ENCODE data around the gene CTNNA3. TPM values are rescaled to one million over a fixed set of nuclear protein-coding genes. Genes with fewer than 3 reads are reported as not detected.

CTNNA3 gene
- total and polyA plus RNA-seq, 4 donors: 0.16 to 2.4 (median 1.4) TPM

- Histone ChIP-seq H3K36me3 (ENCODE audit: control insufficient read depth in 4 of 4, insufficient read depth in 3 of 4, low read depth in 1 of 4, low read length in 3 of 4) (no peaks in the 10 kb centered on the region), H3K4me3 (ENCODE audit: low read depth in 1 of 3, low read length in 3 of 3) (no peak overlapping the region), H3K27ac (ENCODE audit: low read depth in 1 of 2, low read length in 2 of 2) (no peak overlapping the region), H3K27me3 (ENCODE audit: control insufficient read depth in 4 of 4, insufficient read depth in 4 of 4, low read length in 3 of 4) (no peaks in the 10 kb centered on the region), H3K9ac (ENCODE audit: low read depth in 1 of 2, low read length in 2 of 2) (no peak overlapping the region), H3K4me1 (ENCODE audit: control insufficient read depth in 4 of 4, insufficient read depth in 4 of 4, low read length in 3 of 4) (no peaks in the 10 kb centered on the region), H3K9me3 (ENCODE audit: control insufficient read depth in 4 of 4, low read length in 3 of 4) (no peaks in the 10 kb centered on the region)
- whole genome bisulfite sequencing: 67% methylated on average over 2 of the region's 2 CpGs
- no peak for TF ChIP-seq FOXA1 (IDR thresholded peaks at IDR 0.05)
- peak; percentile 18 for TF ChIP-seq NR2F2 (IDR thresholded peaks at IDR 0.05)
- no peak for DNase-seq (ENCODE audit: low spot score)
Measured at GRCh38 chr10:67492317-67493019, 203.5 kb downstream of the CTNNA3 start.

- Histone ChIP-seq H3K27me3 (ENCODE audit: control insufficient read depth in 4 of 4, insufficient read depth in 4 of 4, low read length in 3 of 4) (peaks cover 0 to 3% (median 0%) of the 10 kb centered on the region in 4 donors), H3K9ac (ENCODE audit: low read depth in 1 of 2, low read length in 2 of 2) (no peak overlapping the region), H3K27ac (ENCODE audit: low read depth in 1 of 2, low read length in 2 of 2) (no peak overlapping the region), H3K9me3 (ENCODE audit: control insufficient read depth in 4 of 4, low read length in 3 of 4) (peaks cover 0 to 1% (median 0%) of the 10 kb centered on the region in 4 donors), H3K4me1 (ENCODE audit: control insufficient read depth in 4 of 4, insufficient read depth in 4 of 4, low read length in 3 of 4) (no peaks in the 10 kb centered on the region), H3K4me3 (ENCODE audit: low read depth in 1 of 3, low read length in 3 of 3) (no peak overlapping the region), H3K36me3 (ENCODE audit: control insufficient read depth in 4 of 4, insufficient read depth in 3 of 4, low read depth in 1 of 4, low read length in 3 of 4) (no peaks in the 10 kb centered on the region)
- 75% methylated on average over 6 of the region's 6 CpGs for WGBS
- no peak for TF ChIP-seq NR2F2 (IDR thresholded peaks at IDR 0.05)
- TF ChIP-seq FOXA1 (IDR thresholded peaks at IDR 0.05): no peak
- no peak for TF ChIP-seq EGR1 (IDR thresholded peaks at IDR 0.05; ENCODE audit: low read depth in 2 of 2)
- no peak for TF ChIP-seq GABPA (IDR thresholded peaks at IDR 0.05 in 1 of 2, conservative IDR thresholded peaks at IDR 0.05 in 1 of 2)
- TF ChIP-seq ZBTB33 (IDR thresholded peaks at IDR 0.05): no peak
- no peak for TF ChIP-seq FOXA2 (IDR thresholded peaks at IDR 0.05)
- TF ChIP-seq CTCF (IDR thresholded peaks at IDR 0.05; ENCODE audit: low read depth, low read length, missing input control): no peak
- TF ChIP-seq TAF1 (conservative IDR thresholded peaks at IDR 0.05): no peak
- TF ChIP-seq YY1 (IDR thresholded peaks at IDR 0.05): no peak
- TF ChIP-seq MAX (IDR thresholded peaks at IDR 0.05): no peak
- TF ChIP-seq HNF4G (IDR thresholded peaks at IDR 0.05): no peak
- DNase-seq (ENCODE audit: low spot score): no peak
Measured at GRCh38 chr10:67487906-67488619, 207.9 kb downstream of the CTNNA3 start.

- Histone ChIP-seq H3K4me1 (ENCODE audit: control insufficient read depth in 4 of 4, insufficient read depth in 4 of 4, low read length in 3 of 4) (no peaks in the 10 kb centered on the region), H3K36me3 (ENCODE audit: control insufficient read depth in 4 of 4, insufficient read depth in 3 of 4, low read depth in 1 of 4, low read length in 3 of 4) (no peaks in the 10 kb centered on the region), H3K9me3 (ENCODE audit: control insufficient read depth in 4 of 4, low read length in 3 of 4) (peaks cover 0 to 1% (median 0%) of the 10 kb centered on the region in 4 donors), H3K27ac (ENCODE audit: low read depth in 1 of 2, low read length in 2 of 2) (no peak overlapping the region), H3K9ac (ENCODE audit: low read depth in 1 of 2, low read length in 2 of 2) (no peak overlapping the region), H3K4me3 (ENCODE audit: low read depth in 1 of 3, low read length in 3 of 3) (no peak overlapping the region), H3K27me3 (ENCODE audit: control insufficient read depth in 4 of 4, insufficient read depth in 4 of 4, low read length in 3 of 4) (peaks cover 0 to 3% (median 0%) of the 10 kb centered on the region in 4 donors)
- DNase-seq (ENCODE audit: low spot score): no peak
- 75% methylated on average over 3 of the region's 3 CpGs for WGBS
- TF ChIP-seq CTCF (IDR thresholded peaks at IDR 0.05; ENCODE audit: low read depth, low read length, missing input control) (no peak), TAF1 (conservative IDR thresholded peaks at IDR 0.05) (no peak), FOXA2 (IDR thresholded peaks at IDR 0.05) (no peak), SP1 (IDR thresholded peaks at IDR 0.05) (no peak)
Measured at GRCh38 chr10:67487199-67487598, 208.8 kb downstream of the CTNNA3 start.
